Activated CD4-positive, alpha-beta T cell treated with anti-CD3 and anti-CD28 coated beads, Interleukin-2, amount 50 U/mL, for 1 hour (primary cell): Measurements from ENCODE around the gene LRP4.

Experiments
- DNase-seq: peaks from one replicate; pipeline ENCODE4 v3.0.0-alpha.2; 2020

The LRP4 gene

DNA sequence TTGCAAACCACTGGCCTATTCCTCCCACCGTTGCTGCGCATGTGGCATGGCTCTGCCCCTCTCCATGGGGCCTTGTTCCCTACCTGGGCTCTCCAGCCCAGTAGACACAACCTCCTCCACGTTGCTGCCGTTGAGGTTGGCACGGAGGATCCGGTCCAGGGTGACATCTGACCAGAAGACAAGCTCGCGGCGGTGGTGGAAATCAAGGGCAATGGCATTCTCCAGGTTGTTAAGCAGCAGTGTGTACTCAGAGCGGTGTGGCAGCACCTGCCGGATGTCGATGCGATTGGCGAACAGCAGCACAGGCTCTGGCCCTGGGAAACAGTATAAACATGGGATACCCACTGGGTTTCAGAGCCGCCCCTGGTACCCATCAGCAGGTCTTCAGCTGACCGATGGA is 23.8 kb downstream of the LRP4 start:
- no peak for DNase-seq

- DNase-seq = no peak
Measured at GRCh38 chr11:46892838-46893237, 25.5 kb downstream of the LRP4 start.

- DNase-seq = no peak
Measured at GRCh38 chr11:46892109-46892508, 26.2 kb downstream of the LRP4 start.

DNA sequence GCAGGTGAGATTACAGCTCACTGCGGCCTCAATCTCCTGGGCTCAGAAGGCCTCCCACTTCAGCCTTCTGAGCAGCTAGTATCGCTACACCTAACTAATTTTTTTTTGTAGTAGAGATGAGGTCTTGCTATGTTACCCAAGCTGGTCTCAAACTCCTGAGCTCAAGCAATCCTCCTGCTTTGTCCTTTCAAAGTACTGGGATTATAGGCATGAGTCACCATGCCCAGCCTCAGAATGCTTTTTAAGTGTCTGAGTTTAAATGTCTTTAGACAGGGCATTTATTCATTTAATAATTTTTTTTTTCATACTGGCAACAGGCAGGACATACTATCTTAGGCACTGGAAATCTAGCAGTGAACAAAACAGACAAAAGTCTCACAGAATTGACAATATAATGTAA is 27.7 kb downstream of the LRP4 start:
- no peak for DNase-seq

DNA sequence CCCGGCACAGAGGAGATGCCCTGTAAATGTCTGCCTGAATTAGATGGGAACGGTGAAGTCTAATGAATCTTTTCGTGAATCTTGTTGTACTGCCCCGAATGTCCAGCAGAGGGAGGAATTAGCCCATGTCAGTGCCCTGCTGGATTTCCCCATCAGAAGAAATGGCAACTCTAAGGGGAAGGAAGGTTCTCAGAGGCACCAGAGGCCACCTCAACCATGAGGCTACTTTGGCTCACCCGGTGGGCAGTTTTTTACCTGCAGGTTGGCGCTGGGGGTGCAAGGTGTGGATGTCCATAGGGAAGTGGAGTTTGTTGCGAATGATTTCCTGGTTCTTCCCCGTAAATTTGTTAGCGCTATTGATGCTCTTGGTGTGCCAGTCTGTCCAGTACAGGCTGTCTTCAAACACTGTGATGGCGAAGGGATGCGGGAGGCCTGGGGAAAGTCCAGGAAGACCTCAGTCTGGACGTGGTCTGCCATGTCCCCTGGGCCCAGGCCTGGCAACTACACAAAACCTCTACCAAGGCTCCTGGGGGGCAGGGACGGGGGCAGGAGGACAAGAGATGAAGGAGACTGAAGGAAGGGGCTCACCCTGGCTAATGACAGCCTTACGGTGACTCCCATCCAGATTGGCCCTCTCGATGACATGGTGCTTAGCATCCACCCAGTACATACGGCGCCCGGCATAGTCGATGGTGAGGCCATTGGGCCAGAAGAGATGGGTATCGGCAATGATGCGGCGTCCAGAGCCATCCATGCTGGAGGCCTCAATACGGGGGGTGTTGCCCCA is 28.5 kb downstream of the LRP4 start:
- peak; percentile 74 for DNase-seq

DNA sequence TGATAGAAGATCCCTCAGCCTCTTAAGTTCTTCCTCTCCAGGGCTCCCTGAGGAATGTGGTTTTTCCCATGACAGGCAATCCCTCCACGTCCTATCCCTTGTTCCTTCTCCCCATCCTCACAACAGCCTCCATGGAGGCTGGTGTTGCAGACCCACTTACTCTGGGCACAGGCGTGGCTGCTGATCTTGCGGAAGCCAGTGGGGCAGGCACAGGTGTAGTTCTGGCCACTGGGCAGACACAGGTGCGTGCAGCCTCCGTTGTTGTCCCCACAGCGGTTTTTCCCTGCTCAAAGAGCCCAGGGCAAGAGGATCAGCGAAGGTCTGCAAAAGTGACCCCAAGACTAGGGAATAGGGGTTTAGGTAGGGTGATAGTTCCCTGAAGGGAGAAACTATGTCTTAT is 29.1 kb downstream of the LRP4 start:
- no peak for DNase-seq

- no peak for DNase-seq
Measured at GRCh38 chr11:46888636-46889035, 29.7 kb downstream of the LRP4 start.

GRCh38 chr11:46886211-46886610 is 32.1 kb downstream of the LRP4 start:
- DNase-seq = no peak

DNA sequence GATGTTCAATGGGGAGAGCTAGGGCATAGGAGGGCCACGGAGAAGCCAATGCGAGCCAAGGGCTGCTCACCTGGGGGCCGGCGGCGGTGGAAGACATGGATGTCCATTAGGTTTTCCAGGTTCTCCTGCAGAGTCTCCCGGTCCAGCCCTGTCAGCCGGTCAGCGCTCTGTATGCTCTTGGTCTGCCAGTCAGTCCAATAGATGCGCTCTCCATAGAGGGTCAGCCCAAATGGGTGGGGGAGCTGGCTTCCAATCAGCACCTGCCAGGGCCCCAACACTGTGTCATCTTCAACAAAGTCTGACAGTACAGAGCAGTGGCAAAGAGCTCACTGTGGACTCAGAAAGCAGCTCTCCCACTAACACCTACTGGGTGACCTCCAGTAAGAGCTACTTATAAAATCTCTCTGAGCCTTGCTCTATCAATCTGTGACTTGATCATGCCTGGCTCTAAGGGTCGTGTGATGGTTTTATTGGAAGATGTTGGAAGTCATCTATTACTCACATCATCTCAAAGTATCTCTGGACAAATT is 39.2 kb downstream of the LRP4 start:
- DNase-seq = no peak

- no peak for DNase-seq
Measured at GRCh38 chr11:46877580-46877979, 40.8 kb downstream of the LRP4 start.

- DNase-seq = no peak
Measured at GRCh38 chr11:46876471-46876870, 41.9 kb downstream of the LRP4 start.

DNA sequence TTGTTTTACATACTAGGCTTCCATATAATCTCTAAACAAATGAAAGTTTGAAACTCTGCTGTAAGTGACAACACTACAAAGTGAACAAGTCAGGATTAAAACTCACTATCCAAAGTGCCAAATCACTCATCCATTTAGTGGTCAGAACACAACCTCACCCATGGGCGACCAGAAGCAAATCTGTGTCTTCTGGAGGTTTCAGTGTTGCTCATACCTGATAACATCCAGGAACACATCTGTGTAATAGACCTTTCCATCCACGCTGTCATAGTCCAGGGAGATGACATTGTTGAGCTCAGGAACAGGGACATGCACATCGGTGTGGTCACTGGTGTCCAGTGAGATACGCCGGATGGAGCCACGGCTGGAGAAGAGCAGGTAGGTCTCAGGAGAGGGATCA is 43.8 kb downstream of the LRP4 start:
- DNase-seq = no peak

- DNase-seq = no peak
Measured at GRCh38 chr11:46868912-46869311, 49.4 kb downstream of the LRP4 start.

- no peak for DNase-seq
Measured at GRCh38 chr11:46865340-46865739, 53.0 kb downstream of the LRP4 start.

DNA sequence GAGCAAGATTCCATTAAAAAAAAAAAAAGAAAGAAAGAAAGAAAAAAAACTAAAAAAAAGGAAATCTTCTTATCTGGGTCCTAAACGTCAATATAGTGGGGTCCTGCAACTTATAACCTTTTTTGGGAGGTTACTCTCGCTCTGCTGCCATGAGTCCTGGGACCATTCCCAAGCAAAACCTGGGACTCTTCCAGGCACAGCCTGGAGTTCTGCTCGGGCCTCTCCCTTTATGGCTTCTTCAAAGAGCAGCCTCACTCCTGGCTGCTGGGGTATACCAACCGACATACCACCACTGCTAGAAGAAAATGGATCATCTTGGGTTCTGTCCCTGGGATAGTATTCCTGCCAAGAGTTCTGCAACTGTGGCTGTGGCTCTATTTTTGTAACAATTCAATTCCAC is 58.1 kb downstream of the LRP4 start:
- no peak for DNase-seq

GRCh38 chr11:46858920-46859546 is 59.3 kb downstream of the LRP4 start:
- DNase-seq = no peak

GRCh38 chr11:46857666-46858065 is 60.7 kb downstream of the LRP4 start:
- no peak for DNase-seq

DNA sequence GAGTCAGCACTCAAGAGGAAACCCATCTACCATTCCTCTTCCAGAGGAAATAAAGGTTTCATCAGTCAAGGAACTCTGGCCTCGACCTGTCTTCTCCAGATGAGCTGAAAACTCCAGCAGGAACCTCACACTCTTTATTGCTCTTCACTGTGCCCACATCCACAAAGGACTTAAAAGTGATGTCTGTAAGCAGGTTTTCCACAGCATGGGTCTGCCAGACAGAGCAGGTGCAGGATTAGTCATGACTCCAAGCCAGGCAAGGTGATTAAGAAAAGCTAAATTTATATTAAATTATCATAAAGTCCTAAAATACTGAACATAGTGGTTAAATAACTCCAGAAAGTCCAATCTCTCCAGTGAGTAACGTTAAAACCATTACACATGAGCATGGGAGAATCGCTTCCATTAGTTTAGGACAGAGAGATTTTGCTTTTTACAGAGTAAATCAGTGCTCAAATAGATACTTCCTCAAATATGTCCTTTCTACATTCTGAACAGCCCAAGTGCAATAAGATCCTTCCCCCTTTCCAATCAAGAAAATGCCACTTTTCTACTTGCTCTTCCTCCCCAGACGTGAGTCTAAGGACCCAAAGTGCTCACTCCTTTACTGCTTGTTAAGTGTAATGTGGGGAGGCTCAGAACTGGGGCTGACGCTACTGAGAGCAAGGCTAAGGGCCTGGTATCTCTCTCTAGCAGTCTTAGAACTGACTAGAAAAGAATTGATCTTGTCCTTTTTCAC is 61.6 kb downstream of the LRP4 start:
- no peak for DNase-seq

DNA sequence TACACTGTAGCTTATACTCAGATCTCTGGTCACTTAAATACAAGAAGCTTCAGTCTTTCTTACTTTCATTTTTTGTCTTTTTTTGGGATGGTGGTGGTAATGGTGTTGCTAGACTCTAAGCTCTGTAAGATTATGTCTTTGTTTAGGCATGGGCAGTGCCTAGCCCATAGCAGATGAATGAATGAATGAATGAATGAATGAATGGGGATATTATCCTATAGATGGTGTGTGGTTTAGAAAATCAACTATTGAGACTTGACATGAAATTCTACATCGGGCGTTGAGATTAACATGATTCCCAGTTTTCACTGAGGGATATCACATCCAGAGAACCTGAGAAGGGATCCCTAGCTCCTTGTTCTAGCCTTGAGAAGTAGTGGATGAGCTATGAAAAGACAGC is 62.5 kb downstream of the LRP4 start:
- DNase-seq = no peak

DNA sequence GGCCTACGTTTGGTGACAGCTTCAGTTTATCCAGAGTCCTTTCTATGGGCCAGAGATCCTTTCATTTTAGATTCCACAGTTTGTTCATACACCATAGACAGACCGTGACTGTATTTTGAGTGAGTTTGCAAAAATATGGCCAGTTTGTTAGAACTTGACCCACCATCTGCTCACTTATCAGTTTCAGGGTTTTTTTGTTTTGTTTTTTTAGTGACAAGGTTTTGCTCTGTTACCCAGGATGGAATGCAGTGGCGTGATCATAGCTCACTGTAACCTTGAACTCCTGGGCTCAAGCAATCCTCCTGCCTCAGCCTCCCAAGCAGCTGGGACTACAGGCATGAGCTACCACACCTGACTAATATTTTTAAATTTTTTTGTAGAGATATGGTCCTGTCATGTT is 63.2 kb downstream of the LRP4 start:
- no peak for DNase-seq

- DNase-seq = no peak
Measured at GRCh38 chr11:46850829-46851380, 67.4 kb downstream of the LRP4 start.

GRCh38 chr11:46849631-46850030 is 68.7 kb downstream of the LRP4 start:
- DNase-seq = no peak

GRCh38 chr11:46846510-46846830 is 71.9 kb downstream of the LRP4 start:
- DNase-seq = no peak
